Measurements from ENCODE around the gene FOXK1.
A peak's percentile ranks its signal among the peaks of the same experiment; 100 is the strongest.
"Not testable (repeated sequence)": the region's sequence is repeated elsewhere in the genome, so short reads cannot be mapped to it uniquely, and the experiment has no call there.

Gene FOXK1

GRCh38 chr7:4681886-4682620, at the start of gene FOXK1:
TSS of gene FOXK1 (plus strand) at chr7:4682295. CDS start at chr7:4682309, 14 bp downstream.
- no peak for DNase-seq

GRCh38 chr7:4633012-4633411, 49.1 kb upstream of the FOXK1 start:
- no peak for DNase-seq

GRCh38 chr7:4634166-4634565, 47.9 kb upstream of the FOXK1 start:
- no peak for DNase-seq

GRCh38 chr7:4638781-4639575, 43.1 kb upstream of the FOXK1 start:
- DNase-seq = no peak

GRCh38 chr7:4641091-4641666, 40.9 kb upstream of the FOXK1 start:
- no peak for DNase-seq

- peak; percentile 83 for DNase-seq
These were observed 40.2 kb upstream of the FOXK1 start for GRCh38 chr7:4641667-4642467.

- DNase-seq = no peak
These were observed 39.5 kb upstream of the FOXK1 start for GRCh38 chr7:4642468-4643203.

- DNase-seq = not testable (repeated sequence)
These were observed 39.0 kb upstream of the FOXK1 start for GRCh38 chr7:4643204-4643471.

GRCh38 chr7:4645246-4645645, 36.8 kb upstream of the FOXK1 start:
- DNase-seq = no peak

- DNase-seq = no peak
These were observed 34.0 kb upstream of the FOXK1 start for GRCh38 chr7:4648111-4648510.

GRCh38 chr7:4650433-4651047, 31.6 kb upstream of the FOXK1 start:
- no peak for DNase-seq

GRCh38 chr7:4653771-4654170, 28.3 kb upstream of the FOXK1 start:
- DNase-seq = no peak

GRCh38 chr7:4655311-4655710, 26.8 kb upstream of the FOXK1 start:
- no peak for DNase-seq

GRCh38 chr7:4655896-4656295, 26.2 kb upstream of the FOXK1 start:
- no peak for DNase-seq

- no peak for DNase-seq
These were observed 24.3 kb upstream of the FOXK1 start for GRCh38 chr7:4657640-4658417.

GRCh38 chr7:4659551-4660286, 22.4 kb upstream of the FOXK1 start:
- no peak for DNase-seq

GRCh38 chr7:4661871-4662270, 20.2 kb upstream of the FOXK1 start:
- no peak for DNase-seq

- DNase-seq = no peak
These were observed 18.7 kb upstream of the FOXK1 start for GRCh38 chr7:4663239-4664018.

- no peak for DNase-seq
These were observed 16.4 kb upstream of the FOXK1 start for GRCh38 chr7:4665661-4666060.

All from cortex of kidney (tissue), 1 donor.